Liver (tissue), 3 donors: Measurements from ENCODE around the gene CSNK1G3.

Experiments used
- ATF3 ChIP-seq: IDR thresholded peaks from 2 replicates; pipeline ENCODE4 v1.6.1; 2016; ENCODE audit warnings: antibody characterized with exemption
- CTCF ChIP-seq: fragments of 150-350 bp; IDR thresholded peaks from 2 replicates; pipeline ENCODE4 v1.5.1; 2017; ENCODE audit warnings: improper control_type of control experiment, low read depth, low read length; ENCODE audit not compliant: missing input control
- TAF1 ChIP-seq: conservative IDR thresholded peaks from 2 replicates; pipeline ENCODE4 v1.6.1; 2016; ENCODE audit warnings: antibody characterized with exemption, mild to moderate bottlenecking
- donor health status: healthy.
- donor health status: healthy.

GRCh38 chr5:123478546-123478945 is 33.4 kb upstream of the CSNK1G3 start:
- no peak for TF ChIP-seq TAF1
- no peak for TF ChIP-seq ATF3
- TF ChIP-seq CTCF, result no peak
